NCI-H2081 (cell line): ENCODE measurements around the gene PNMA6E.
"Not testable (repeated sequence)": the region's sequence is repeated elsewhere in the genome, so short reads cannot be mapped to it uniquely, and the experiment has no call there.

Experiments
- DNase-seq, 2 experiments: peaks; one replicate each; lab custom pipeline; 2025; lab: John Stamatoyannopoulos, UW

PNMA6E gene

DNA sequence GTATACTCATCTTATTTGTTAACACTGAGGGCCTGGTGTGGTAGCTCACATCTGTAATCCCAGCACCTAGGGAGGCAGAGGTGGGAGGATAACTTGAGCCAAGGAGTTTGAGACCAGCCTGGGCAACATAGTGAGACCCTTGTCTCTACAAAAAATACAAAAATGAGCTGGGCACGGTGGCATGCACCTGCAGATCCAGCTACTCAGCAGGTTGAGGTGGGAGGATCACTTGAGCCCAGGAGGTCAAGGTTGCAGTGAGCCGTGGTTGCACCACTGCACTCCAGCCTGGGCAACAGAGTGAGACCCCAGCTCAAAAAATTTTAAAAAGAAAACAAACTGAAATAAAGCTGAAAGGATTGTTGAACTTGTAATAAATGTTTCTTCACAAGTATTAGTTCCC lies 16.2 kb downstream of the PNMA6E start:
- DNase-seq: not testable (repeated sequence)

- no peak for DNase-seq
These were observed 16.8 kb downstream of the PNMA6E start for GRCh38 chrX:153384390-153384789.

GRCh38 chrX:153382563-153383482 lies 18.3 kb downstream of the PNMA6E start:
- no peak for DNase-seq

DNA sequence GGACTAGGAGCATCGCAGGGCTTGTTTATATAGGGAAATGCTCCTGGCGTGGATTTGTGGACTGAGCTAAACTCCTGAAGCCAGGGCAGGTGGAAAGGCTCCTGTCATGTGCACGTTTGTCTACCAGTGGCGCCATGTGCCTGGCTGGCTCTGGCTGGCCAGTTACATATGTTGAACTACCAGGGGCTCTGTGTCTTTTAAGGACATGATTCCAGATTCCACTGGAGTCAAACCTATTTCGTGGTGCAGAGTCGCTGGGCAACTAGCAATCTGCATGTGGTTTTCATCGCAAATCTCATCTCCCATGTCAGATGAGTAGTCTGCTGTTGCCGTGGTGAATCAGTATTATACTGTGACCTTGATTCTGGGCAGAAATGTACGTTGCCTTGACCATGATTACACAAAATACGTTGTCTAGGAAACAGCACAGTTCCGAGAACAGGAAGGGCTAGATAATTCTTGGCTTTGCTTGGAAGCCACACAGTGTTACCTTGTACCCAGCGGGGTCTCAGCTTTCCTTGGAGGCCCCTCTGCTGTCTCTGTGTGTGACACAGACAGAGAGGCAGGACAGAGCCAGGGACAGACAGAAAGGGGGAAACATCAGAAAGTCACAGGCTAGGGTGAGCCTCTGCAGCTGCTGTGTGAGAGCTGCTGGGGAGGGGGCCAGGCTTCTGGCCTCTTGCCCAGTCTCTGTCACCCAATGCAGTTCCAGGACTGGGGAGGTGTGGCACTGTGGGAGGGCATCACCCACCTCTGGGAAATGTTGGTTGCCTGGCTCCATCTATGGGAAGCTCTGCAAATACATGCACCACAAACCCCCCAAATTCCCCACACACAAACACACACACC lies 19.2 kb downstream of the PNMA6E start:
- peak; percentile 24 to 67 for DNase-seq

GRCh38 chrX:153380691-153381090 lies 20.5 kb downstream of the PNMA6E start:
- DNase-seq: no peak

GRCh38 chrX:153379971-153380581 lies 21.1 kb downstream of the PNMA6E start:
- no peak for DNase-seq

- DNase-seq: no peak
These were observed 21.6 kb downstream of the PNMA6E start for GRCh38 chrX:153379508-153379907.

DNA sequence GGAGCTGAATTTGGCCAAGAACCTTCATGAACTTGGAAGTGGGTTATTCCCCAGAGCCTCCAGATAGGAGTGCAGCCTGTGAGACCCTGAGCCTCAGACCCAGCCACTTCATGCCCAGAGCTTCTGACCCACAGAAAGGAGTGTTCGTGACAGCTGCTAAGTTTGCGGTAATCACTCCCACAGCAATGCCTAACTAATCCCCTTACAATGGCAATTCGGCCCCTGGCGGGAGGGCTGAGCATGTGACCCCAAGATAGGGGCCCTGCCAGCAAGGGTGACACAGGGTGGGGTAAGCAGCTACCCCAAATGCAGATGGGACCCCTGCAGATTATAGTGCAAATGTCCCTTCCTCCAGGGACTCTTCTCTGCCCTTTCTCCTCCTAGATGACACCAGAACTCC lies 22.5 kb downstream of the PNMA6E start:
- DNase-seq: no peak

GRCh38 chrX:153377727-153378126 lies 23.4 kb downstream of the PNMA6E start:
- no peak for DNase-seq

DNA sequence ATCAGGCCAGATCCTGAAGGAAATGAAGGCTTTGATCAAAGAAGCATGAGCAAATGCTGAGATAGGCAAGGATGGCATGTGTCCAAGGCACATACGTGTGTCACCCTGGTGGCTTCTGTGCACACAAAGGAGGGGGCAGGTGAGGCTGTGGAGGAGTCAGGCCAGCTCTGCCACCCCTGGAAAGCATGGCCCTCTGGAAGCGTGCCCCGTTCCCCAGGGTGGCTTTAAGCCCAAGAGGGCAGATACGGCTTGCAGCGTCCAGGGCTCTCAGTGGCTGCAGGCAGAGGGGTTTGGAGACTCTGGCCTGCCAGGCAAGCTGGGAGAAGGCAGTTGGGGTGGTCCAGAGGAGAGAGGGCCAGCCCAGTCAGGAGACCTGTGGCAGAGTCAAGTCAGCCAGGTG lies 25.6 kb downstream of the PNMA6E start:
- no peak for DNase-seq

DNA sequence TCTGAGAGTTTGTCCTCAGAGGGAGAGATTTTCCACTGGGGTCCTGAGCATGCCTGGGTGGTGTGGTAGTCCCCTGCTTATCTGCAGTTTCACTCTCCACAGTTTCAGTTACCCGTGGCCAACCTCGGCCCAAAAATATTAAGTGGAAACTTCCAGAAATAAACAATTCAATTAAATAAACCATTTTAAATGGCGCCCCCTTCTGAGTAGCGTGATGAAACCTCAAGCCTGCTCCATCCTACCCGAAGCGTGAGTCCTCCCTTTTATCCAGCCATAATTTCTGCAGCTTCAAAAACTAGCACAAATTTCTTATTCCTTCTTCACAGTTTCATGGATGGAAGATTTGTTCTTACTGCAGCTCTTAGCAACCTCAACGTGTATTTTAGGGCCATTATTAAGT lies 26.7 kb downstream of the PNMA6E start:
- no peak for DNase-seq

GRCh38 chrX:153372949-153373348 lies 28.2 kb downstream of the PNMA6E start:
- no peak for DNase-seq

DNA sequence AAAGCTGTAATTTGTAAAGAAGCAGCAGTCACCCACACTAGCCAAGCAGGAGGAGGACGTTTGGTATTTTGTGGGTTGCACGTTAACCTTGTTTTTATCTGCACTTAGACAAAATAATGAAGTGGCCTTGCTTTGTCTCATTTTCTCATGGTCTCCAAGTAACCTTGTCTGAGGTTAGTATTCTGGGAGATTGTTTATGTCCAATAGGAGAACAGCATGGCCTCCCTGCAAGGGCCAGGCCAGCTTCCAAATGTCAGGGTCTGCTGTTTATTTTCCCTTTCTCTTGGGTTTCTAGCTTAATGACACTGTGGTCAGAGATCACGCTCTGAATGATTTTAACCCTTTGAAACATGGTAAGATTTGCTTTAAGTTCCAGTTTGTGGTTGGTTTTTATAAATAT lies 29.9 kb downstream of the PNMA6E start:
- no peak for DNase-seq

DNA sequence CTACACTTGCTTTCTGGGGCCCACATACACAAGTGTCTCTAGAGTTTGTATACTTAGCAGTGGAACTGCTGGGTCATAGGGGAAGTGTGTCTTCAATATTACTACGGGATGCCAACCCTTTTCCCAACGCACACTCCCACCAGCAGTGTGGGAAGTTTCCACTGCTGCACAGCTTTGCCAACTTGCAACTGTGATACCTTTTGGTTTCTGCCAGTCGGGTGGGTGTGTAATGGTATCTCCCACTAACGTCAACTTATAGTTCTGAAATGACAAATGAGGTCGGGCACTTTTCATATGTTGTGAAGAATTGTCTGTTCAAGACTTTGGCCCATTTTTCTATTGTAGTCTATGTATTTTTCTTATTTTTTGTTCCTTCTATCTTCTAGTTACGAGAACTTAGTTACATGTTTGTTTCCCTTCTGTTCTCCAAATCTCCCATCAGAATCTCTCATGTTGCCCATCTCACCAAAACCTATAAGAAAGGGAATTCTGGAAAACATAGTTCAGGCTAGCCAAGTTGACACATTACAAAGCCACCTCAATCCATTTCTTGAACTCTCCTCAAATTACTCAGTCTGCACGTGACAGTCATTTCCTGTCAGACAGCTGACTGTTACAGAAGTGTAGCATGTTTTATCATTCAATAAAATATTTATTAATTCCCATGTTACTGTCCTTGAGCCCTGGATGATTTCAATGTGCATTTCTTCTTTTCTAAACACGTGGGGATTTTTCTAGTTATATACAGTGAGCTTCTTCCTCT lies 30.7 kb downstream of the PNMA6E start:
- no peak for DNase-seq

GRCh38 chrX:153366878-153367538 lies 34.1 kb downstream of the PNMA6E start:
- DNase-seq: no peak

DNA sequence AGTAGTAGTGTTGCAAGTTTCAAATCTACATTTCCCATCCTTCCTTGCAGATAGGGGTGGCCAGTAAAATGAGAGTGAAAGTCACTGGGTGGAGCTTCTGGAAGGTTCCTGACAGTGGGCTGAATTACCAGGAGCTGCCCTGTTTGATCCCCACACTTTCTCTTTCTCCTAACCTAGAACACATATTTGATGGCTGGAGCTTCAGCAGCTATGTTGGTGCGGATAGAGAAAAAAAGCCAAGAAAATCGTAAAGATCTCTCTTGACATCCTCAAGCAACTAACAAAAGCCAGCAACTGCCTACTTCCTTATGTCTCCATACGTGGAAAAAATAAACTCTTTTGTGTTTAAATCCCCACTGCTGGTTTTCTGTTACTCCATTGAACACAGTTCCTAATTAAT lies 35.0 kb downstream of the PNMA6E start:
- no peak for DNase-seq

GRCh38 chrX:153365670-153366069 lies 35.5 kb downstream of the PNMA6E start:
- no peak for DNase-seq

DNA sequence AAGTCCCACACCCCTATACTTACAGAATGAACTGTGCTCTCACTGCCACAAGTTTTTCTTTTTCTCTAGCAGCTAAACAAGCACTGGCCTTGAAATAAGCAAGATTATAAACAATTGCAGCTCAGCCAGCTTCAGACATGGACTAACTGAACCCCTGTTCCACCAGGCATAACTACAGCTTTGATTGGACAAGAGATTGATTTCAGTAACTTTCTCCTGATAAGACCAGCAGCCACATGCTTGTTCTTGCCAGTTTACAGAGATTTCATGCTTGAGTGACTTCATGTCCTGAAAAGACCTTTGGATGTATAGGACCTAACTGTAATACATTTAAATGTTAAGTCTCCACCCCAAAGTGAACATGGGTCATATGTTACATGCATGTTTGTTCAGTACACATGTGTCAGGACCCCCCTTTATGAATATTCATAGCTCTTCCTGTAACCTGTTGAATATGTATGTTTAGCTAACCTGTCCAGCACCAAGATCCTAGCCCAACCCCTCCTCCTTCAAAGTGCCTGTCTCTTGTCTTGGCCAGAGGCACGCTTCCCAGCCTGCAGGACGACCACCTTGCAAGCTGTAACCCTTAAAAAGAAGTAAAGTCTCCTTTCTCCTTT lies 39.3 kb downstream of the PNMA6E start:
- DNase-seq: no peak

DNA sequence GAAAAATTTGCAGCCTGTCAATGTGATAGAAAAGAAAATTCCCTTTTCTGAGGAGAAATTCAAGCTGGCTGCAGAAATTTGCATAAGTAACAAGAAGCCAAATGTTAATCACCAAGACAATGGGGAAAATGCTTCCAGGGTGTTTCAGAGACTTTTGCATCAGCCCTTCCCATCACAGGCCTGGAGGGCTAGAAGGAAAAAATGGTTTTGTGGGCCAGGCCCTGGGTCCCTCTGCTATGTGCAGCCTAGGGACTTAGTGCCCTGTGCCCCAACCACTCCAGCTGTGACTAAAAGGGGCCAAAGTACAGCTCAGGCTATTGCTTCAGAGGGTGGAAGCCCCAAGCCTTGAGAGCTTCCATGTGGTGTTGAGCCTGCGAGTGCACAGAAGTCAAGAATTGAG lies 43.3 kb downstream of the PNMA6E start:
- no peak for DNase-seq

- DNase-seq: peak in 1 of 2 experiments; percentile 3
These were observed 47.7 kb downstream of the PNMA6E start for GRCh38 chrX:153353416-153353815.

DNA sequence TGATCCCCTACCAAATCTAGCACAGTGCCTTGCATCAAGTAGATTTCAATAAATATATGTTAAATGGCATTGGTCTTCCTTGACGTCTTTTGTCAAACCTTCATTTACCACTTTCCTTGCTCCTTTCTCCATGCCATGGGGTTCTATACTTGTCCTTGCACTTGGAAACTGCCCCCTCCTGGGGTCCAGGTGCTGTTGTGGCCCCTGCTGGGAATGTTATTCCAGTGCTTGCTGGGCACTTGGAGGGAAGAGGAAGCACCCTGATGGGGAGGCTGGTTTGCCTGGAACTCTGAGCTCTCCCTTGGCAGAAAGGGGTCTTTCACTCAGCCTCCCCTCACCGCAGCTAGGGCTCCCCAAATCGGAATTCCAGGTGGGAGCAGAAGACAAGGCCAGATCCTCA lies 48.3 kb downstream of the PNMA6E start:
- no peak for DNase-seq
